Measurements from ENCODE around the gene ABRACL.

DNA sequence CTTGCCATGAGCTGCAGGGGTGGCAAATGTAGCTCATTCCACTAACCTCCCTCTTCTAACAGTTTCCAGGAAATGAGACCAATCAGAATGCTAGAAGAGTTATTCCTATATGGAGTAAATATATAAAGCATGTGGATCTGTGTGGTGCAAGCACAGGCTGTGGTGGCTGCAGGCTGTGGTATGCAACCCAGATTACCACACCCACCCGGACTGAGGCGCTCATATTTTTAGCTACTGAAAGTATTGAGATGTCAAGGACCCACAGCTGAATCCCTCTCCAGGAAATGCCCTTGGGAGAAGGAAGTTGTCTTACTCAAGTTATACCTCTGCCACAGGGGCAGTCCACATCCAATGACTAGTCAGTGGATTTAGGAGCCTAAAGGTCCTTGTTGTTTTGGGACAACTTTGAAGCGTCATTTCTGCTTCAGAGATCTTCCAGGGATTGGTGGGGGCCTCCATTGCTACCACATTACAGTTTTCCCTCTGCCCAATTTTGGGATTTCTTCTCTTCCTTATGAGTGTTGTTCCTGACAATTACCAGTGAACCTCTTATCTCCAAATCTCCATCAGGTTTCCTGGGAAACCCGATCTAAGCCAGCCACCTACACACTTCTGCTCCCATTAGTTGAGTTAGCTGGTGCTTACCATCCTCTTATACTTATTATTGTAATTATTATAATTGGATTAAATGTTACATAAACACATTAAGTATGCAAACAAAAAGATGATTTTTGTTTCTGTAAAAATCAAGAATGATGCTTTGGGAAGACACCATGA lies 28.4 kb upstream of the ABRACL start:
- TF ChIP-seq POLR2A (IDR thresholded peaks at IDR 0.05) (no peak), POLR2AphosphoS5 (IDR thresholded peaks at IDR 0.05) (no peak)
- TF ChIP-seq, protein P1, sequence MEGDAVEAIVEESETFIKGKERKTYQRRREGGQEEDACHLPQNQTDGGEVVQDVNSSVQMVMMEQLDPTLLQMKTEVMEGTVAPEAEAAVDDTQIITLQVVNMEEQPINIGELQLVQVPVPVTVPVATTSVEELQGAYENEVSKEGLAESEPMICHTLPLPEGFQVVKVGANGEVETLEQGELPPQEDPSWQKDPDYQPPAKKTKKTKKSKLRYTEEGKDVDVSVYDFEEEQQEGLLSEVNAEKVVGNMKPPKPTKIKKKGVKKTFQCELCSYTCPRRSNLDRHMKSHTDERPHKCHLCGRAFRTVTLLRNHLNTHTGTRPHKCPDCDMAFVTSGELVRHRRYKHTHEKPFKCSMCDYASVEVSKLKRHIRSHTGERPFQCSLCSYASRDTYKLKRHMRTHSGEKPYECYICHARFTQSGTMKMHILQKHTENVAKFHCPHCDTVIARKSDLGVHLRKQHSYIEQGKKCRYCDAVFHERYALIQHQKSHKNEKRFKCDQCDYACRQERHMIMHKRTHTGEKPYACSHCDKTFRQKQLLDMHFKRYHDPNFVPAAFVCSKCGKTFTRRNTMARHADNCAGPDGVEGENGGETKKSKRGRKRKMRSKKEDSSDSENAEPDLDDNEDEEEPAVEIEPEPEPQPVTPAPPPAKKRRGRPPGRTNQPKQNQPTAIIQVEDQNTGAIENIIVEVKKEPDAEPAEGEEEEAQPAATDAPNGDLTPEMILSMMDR (IDR thresholded peaks at IDR 0.05): no peak
